CD4-positive, alpha-beta T cell (primary cell): ENCODE data around the gene MARCO. TPM values are rescaled to one million over a fixed set of nuclear protein-coding genes. Genes with fewer than 3 reads are reported as not detected.

Experiments
- ATAC-seq: fragments of 200-7000 bp; cut with Tn5 transposase; one replicate; pipeline ENCODE4 v1.10.0; 2022; ENCODE audit warnings: mild to moderate bottlenecking; ENCODE audit not compliant: poor library complexity
- CTCF ChIA-PET: fragments of 350-600 bp; sonication (Branson Sonifier 250); formaldehyde crosslinking; loops from one replicate; lab custom pipeline; 2021; ENCODE audit warnings: antibody characterized with exemption, inconsistent platforms; lab: Charles Lee
- POLR2A ChIA-PET: fragments of 350-600 bp; sonication (Branson Sonifier 250); formaldehyde crosslinking; loops from one replicate; lab custom pipeline; 2021; ENCODE audit warnings: antibody characterized with exemption, inconsistent platforms; lab: Charles Lee
- DNase-seq, 14 experiments: peaks; one replicate each; pipeline ENCODE4 v3.0.0-alpha.2; 2013 to 2020; ENCODE audit warnings: mixed read lengths in 2 of 14
- H3K27ac ChIP-seq, 2 donors: one replicate each; pipeline versions ENCODE4 v1.5.1 to v1.7.0; 2013; ENCODE audit warnings: low read length in 2 of 2, low read depth in 1 of 2, mild to moderate bottlenecking in 1 of 2
- H3K27me3 ChIP-seq, 2 experiments: 1 replicate in 1 of 2; 2 replicates in 1 of 2; pipeline versions ENCODE4 v1.6.1 to v1.7.0; 2013; ENCODE audit warnings: low read length in 2 of 2, control low read depth in 1 of 2, mild to moderate bottlenecking in 1 of 2, moderate library complexity in 1 of 2; ENCODE audit not compliant: insufficient read depth in 2 of 2, control insufficient read depth in 1 of 2
- H3K36me3 ChIP-seq: one replicate; pipeline ENCODE4 v1.6.1; 2013; ENCODE audit warnings: low read length, control low read depth; ENCODE audit not compliant: insufficient read depth
- H3K4me1 ChIP-seq: one replicate; pipeline ENCODE4 v1.6.1; 2013; ENCODE audit warnings: low read length, control low read depth; ENCODE audit not compliant: insufficient read depth
- H3K4me3 ChIP-seq: one replicate; pipeline ENCODE4 v1.5.1; 2013; ENCODE audit warnings: mild to moderate bottlenecking, low read length, moderate library complexity
- H3K9me3 ChIP-seq, 2 experiments: 1 replicate in 1 of 2; 2 replicates in 1 of 2; pipeline versions ENCODE4 v1.6.1 to v1.7.0; 2013; ENCODE audit warnings: low read length in 2 of 2, mild to moderate bottlenecking in 2 of 2, control low read depth in 1 of 2, moderate library complexity in 1 of 2; ENCODE audit not compliant: control insufficient read depth in 1 of 2, insufficient read depth in 1 of 2
- H3K27ac Mint-ChIP-seq: one replicate; pipeline ENCODE4 v1.8.0; 2020; ENCODE audit warnings: mixed read lengths
- H3K27me3 Mint-ChIP-seq: one replicate; pipeline ENCODE4 v1.8.0; 2021; ENCODE audit warnings: mixed read lengths
- H3K36me3 Mint-ChIP-seq: one replicate; pipeline ENCODE4 v1.8.0; 2021; ENCODE audit warnings: low read depth, mixed read lengths
- H3K4me1 Mint-ChIP-seq: one replicate; pipeline ENCODE4 v1.8.0; 2021; ENCODE audit warnings: low read depth, mixed read lengths
- H3K4me3 Mint-ChIP-seq: one replicate; pipeline ENCODE4 v1.8.0; 2020; ENCODE audit warnings: mild to moderate bottlenecking, mixed read lengths
- H3K9me3 Mint-ChIP-seq: one replicate; pipeline ENCODE4 v1.8.0; 2020; ENCODE audit warnings: mixed read lengths
- CTCF ChIP-seq: fragments of 200-600 bp; IDR thresholded peaks from one replicate; pipeline ENCODE4 v1.8.0; 2022; ENCODE audit warnings: antibody characterized with exemption, mild to moderate bottlenecking
- intact Hi-C, 2 experiments: fragments of 100-400 bp; cut with DNase I in 1 of 2; cut with micrococcal nuclease in 1 of 2; formaldehyde crosslinking; loops; one replicate each; pipeline versions ENCODE4 v1.15.1 to v1.9.0; 2023 to 2025; cut with DNase I, micrococcal nuclease
- polyA plus RNA-seq, 2 donors: library from polyadenylated mRNA; unstranded; fragments of 120-200 nt; gene quantifications; one replicate each; pipeline ENCODE4 v1.2.1, GENCODE V29; 2013
- total RNA-seq, 174 experiments: library from RNA in 2 of 174; stranded (reverse) in 2 of 174; gene quantifications; one replicate each; pipeline ENCODE4 v1.2.3 and lab custom pipeline; 2021 to 2026

The MARCO gene
- total RNA-seq, result under 1 TPM in 1 of 2 experiments, not detected in 1; 0.22 TPM
- 2.8 TPM for polyA plus RNA-seq (2013, experiment 1 of 2)
- polyA plus RNA-seq (2013, experiment 2 of 2), result 2.6 TPM
- total RNA-seq (lab: John Stamatoyannopoulos, UW), result 0 to 0.69 (median 0) reads per million in 172 experiments

GRCh38 chr2:118942031-118942430, at the start of gene MARCO:
MARCO (plus strand) TSS chr2:118942194; CDS start chr2:118942301, 107 bp downstream.
- no peak for DNase-seq
- Histone ChIP-seq H3K4me3 (no peak within 1 kb of the TSS), H3K36me3 (no peaks in the 10 kb centered on the region), H3K27me3 (no peaks in the 10 kb centered on the region), H3K27ac (no peak within 1 kb of the TSS), H3K9me3 (no peaks in the 10 kb centered on the region), H3K4me1 (no peaks in the 10 kb centered on the region)
- ChIA-PET CTCF (no interaction called here), POLR2A (interaction anchor here (0.7 kb wide), 1 partner anchor 23 kb away, joined by 3 read pairs; no protein-coding TSS in a partner anchor)
- Mint-ChIP-seq H3K9me3 (no peaks in the 10 kb centered on the region), H3K4me1 (peaks cover 15% of the 10 kb centered on the region), H3K4me3 (no peak within 1 kb of the TSS), H3K27ac (no peak within 1 kb of the TSS), H3K36me3 (no peaks in the 10 kb centered on the region), H3K27me3 (peaks cover 4% of the 10 kb centered on the region)
- intact Hi-C loops, result no loop called here
- ATAC-seq, result no peak
- no peak for TF ChIP-seq CTCF

DNA sequence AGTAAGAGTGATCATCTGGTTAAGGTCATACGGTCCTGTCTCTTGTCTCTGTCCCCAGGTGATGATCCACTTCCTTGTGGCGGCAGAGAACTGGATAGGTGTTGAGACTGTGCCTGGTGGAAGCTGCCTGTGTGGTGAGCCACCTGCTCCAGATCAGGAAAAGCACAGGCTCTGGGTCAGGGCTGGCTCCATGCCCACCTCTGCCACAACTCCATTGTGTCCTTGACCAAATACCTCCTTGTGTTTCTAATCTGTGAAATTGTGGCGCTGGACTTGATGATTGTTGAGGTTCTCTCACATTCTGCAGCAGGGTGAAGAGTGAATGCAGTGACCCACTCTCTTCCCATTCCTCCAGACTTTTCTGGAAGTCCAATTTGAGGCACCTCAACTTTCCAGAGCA, 48.9 kb upstream of the MARCO start:
- H3K4me3 Mint-ChIP-seq, result no peak overlapping the region
- no peak overlapping the region for H3K27ac Mint-ChIP-seq
- no peak for DNase-seq
- H3K27me3 Mint-ChIP-seq, result no peaks in the 10 kb centered on the region
- ChIA-PET POLR2A (interaction anchor here (1.9 kb wide), 1 partner anchor 9 kb away, joined by 5 read pairs; no protein-coding TSS in a partner anchor), CTCF (interaction anchor here (1.5 kb wide), 1 partner anchor 12 kb away, joined by 4 read pairs; no protein-coding TSS in a partner anchor)
- Histone ChIP-seq H3K27me3 (no peaks in the 10 kb centered on the region), H3K4me1 (no peaks in the 10 kb centered on the region), H3K36me3 (no peaks in the 10 kb centered on the region), H3K9me3 (peaks cover 0 to 14% of the 10 kb centered on the region in 2 experiments), H3K4me3 (no peak overlapping the region), H3K27ac (no peak overlapping the region)
- peaks cover 6% of the 10 kb centered on the region for H3K36me3 Mint-ChIP-seq
- H3K4me1 Mint-ChIP-seq, result no peaks in the 10 kb centered on the region
- TF ChIP-seq CTCF, result no peak
- intact Hi-C loops, result no loop called here
- H3K9me3 Mint-ChIP-seq, result peaks cover 9% of the 10 kb centered on the region
- no peak for ATAC-seq

GRCh38 chr2:118902266-118903028, 39.5 kb upstream of the MARCO start:
- CTCF ChIA-PET, result no interaction called here
- no peaks in the 10 kb centered on the region for H3K27me3 ChIP-seq
- H3K9me3 ChIP-seq, result peaks cover 0 to 8% of the 10 kb centered on the region in 2 experiments
- ATAC-seq (peak; percentile 52), DNase-seq (peak in 4 of 14 experiments; percentile 8 to 36 (median 33))
- TF ChIP-seq CTCF, result no peak
- intact Hi-C loops, result no loop called here
- peak overlapping the region in 1 of 2 donors; percentile 29 for H3K27ac ChIP-seq
- no peak overlapping the region for H3K4me3 ChIP-seq
- no peaks in the 10 kb centered on the region for H3K36me3 ChIP-seq
- Mint-ChIP-seq H3K36me3 (no peaks in the 10 kb centered on the region), H3K4me3 (peak overlapping the region; percentile 59), H3K9me3 (peaks cover 7% of the 10 kb centered on the region), H3K4me1 (peaks cover 32% of the 10 kb centered on the region), H3K27me3 (no peaks in the 10 kb centered on the region), H3K27ac (peak overlapping the region; percentile 74)
- POLR2A ChIA-PET, result interaction anchor here (1.0 to 2.9 kb wide), 8 partner anchors 8 to 465 kb away, joined by 3 to 17 read pairs (median 4); partner anchors contain the start of genes C2orf76 and DBI
- peaks cover 25% of the 10 kb centered on the region for H3K4me1 ChIP-seq
